Colonic mucosa (tissue), 4 donors: ENCODE data around the gene PLXNA1. TPM values are rescaled to one million over a fixed set of nuclear protein-coding genes. Genes with fewer than 3 reads are reported as not detected.

Source experiments
- DNase-seq: peaks from one replicate; pipeline ENCODE4 v3.0.0-alpha.2; 2020
- H3K27ac ChIP-seq: fragments of 200-600 bp; one replicate; pipeline ENCODE4 v1.8.0; 2021
- H3K27me3 ChIP-seq: fragments of 200-600 bp; one replicate; pipeline ENCODE4 v1.8.0; 2021
- H3K36me3 ChIP-seq: fragments of 200-600 bp; one replicate; pipeline ENCODE4 v1.8.0; 2021
- H3K4me1 ChIP-seq: fragments of 200-600 bp; one replicate; pipeline ENCODE4 v1.8.0; 2021; ENCODE audit warnings: mild to moderate bottlenecking
- H3K4me3 ChIP-seq: fragments of 200-600 bp; one replicate; pipeline ENCODE4 v1.8.0; 2021
- H3K9ac ChIP-seq, 2 donors: one replicate each; pipeline ENCODE4 v1.7.0; 2013; ENCODE audit warnings: control low read depth in 2 of 2, low read depth in 2 of 2, low read length in 2 of 2
- H3K9me3 ChIP-seq: fragments of 200-600 bp; one replicate; pipeline ENCODE4 v1.8.0; 2021
- intact Hi-C: fragments of 100-400 bp; cut with DNase I; formaldehyde crosslinking; loops from one replicate; pipeline ENCODE4 v1.14.1; 2022
- total RNA-seq, 2 donors: library from RNA; stranded (reverse); fragmentation: NEBNext Ultra II Directional in 1 of 2; extraction: Animal tissue kit (Norgen Biotek cat#: 25700) in 1 of 2; gene quantifications; one replicate each; pipeline ENCODE4 v1.2.1, GENCODE V29; 2021
- TF ChIP-seq, protein P1 (sequence below): fragments of 200-600 bp; IDR thresholded peaks from one replicate; pipeline ENCODE4 v1.8.0; 2022; ENCODE audit warnings: antibody characterized with exemption, mild to moderate bottlenecking
- donor health status: healthy.
- donor health status: DM: no; HTN: no; CAD: no.
- donor health status: DM: no; HTN: no; CAD: no.

Gene PLXNA1
- total RNA-seq, 2 donors from 2014 or later, result 16.0 to 19.3 TPM

DNA sequence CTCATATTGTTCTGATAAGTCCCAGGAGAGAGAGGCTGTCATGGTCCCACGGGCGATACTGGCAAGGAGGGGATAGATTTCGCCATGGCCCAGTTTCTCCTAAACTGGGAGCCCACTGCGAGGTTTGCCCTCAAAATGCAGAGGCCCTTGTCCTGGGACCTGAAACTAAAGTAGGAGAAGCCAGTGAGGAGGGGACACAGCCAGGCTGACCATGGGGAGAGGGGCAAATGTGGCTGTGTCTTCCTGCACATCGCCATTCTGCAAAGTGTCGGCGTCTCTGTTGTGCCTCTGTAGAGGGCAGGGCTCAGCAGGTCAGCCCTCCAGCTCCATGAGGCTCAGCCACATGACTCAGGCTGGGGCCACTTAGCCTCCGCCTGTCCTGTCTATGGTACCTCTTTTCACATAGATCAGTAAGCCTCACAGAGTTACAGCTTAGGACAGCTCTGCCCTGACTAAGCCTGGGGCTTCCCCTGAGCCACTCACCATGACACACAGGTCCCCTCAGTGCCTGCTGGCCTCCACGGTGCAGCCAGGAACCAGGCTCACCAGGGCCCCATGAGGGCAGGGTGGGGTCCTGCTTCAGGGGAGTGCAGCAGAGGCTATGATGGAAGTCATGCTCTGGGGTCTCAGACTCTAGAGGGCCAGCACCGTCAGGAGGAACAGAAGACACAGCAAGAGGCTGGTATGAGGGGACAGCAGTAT lies 28.6 kb upstream of the PLXNA1 start:
- no peaks in the 10 kb centered on the region for H3K36me3 ChIP-seq
- TF ChIP-seq, protein P1, sequence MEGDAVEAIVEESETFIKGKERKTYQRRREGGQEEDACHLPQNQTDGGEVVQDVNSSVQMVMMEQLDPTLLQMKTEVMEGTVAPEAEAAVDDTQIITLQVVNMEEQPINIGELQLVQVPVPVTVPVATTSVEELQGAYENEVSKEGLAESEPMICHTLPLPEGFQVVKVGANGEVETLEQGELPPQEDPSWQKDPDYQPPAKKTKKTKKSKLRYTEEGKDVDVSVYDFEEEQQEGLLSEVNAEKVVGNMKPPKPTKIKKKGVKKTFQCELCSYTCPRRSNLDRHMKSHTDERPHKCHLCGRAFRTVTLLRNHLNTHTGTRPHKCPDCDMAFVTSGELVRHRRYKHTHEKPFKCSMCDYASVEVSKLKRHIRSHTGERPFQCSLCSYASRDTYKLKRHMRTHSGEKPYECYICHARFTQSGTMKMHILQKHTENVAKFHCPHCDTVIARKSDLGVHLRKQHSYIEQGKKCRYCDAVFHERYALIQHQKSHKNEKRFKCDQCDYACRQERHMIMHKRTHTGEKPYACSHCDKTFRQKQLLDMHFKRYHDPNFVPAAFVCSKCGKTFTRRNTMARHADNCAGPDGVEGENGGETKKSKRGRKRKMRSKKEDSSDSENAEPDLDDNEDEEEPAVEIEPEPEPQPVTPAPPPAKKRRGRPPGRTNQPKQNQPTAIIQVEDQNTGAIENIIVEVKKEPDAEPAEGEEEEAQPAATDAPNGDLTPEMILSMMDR, result no peak
- no peak for DNase-seq
- intact Hi-C loops, result no loop called here
- H3K9ac ChIP-seq, result no peak overlapping the region
- H3K27ac ChIP-seq, result no peak overlapping the region
- H3K27me3 ChIP-seq, result no peaks in the 10 kb centered on the region
- no peak overlapping the region for H3K4me3 ChIP-seq
- no peaks in the 10 kb centered on the region for H3K9me3 ChIP-seq
- no peaks in the 10 kb centered on the region for H3K4me1 ChIP-seq

DNA sequence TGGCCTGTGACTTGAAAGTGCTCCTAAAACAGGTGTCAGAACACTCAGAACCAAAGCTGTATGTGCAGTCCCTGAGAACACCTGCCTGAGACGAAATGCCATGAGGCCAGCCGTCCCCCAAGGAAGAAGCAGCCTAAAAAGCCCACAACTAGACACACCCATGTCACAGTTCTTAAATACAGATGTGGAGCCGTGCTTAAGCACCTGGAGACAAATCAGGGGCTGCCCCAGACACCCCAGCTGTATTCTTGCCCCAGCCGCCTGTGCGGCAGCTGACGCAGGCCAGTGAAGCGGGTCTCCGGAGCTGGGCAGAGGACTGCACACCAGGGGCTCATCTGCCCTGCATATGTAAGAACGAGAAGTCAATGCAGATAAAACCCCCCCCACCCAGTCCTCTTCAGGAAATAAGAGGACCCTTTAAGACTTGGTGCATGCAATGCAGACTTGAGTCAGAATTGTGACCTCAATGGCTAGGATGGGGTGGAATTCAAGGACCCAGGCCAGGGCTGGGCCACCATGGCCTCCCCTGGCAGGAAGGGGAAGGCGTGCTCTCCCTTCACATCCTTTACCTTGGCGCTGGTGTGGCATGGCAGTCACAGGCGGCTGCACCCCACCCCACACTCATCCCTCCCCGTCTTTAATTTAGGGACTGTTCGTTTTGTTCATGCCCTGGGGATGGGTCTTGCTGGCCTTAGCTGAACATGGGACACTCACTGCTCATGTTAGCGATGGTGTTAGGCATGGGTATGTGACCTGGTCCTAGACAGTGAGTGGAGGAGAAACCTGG lies 27.7 kb upstream of the PLXNA1 start:
- H3K27ac ChIP-seq, result no peak overlapping the region

DNA sequence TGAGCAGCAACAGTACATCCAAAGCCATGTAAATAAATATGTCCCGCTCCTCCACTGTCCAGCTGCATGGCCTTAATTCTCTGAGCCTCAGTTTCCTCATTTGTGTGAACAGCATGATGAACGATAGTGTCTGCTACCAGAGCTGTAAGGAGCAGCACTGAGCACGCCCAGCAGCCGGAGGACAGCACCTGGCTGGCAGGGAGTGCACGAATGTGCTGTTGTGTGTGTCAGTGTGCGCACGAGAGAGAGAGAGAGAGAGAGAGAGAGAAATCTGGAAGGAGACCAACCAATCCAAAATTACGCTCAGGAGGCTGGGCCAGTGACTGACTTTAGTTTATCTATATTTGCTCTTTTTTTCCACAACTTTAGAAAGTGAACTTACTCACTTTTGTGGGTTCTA lies 26.6 kb upstream of the PLXNA1 start:
- no peaks in the 10 kb centered on the region for H3K9me3 ChIP-seq
- TF ChIP-seq, protein P1, result no peak
- H3K4me3 ChIP-seq, result no peak overlapping the region
- no peak for DNase-seq
- H3K9ac ChIP-seq, result no peak overlapping the region
- H3K27ac ChIP-seq, result no peak overlapping the region
- H3K4me1 ChIP-seq, result no peaks in the 10 kb centered on the region
- H3K27me3 ChIP-seq, result no peaks in the 10 kb centered on the region
- intact Hi-C loops, result no loop called here
- H3K36me3 ChIP-seq, result no peaks in the 10 kb centered on the region

More for the DNA sequence above, 27.7 kb upstream of the PLXNA1 start:
- Histone ChIP-seq H3K4me1 (no peaks in the 10 kb centered on the region), H3K4me3 (no peak overlapping the region), H3K27me3 (no peaks in the 10 kb centered on the region), H3K9me3 (no peaks in the 10 kb centered on the region), H3K9ac (no peak overlapping the region), H3K36me3 (no peaks in the 10 kb centered on the region)
- DNase-seq, result no peak
- intact Hi-C loops, result no loop called here
- TF ChIP-seq, protein P1, result no peak

DNA sequence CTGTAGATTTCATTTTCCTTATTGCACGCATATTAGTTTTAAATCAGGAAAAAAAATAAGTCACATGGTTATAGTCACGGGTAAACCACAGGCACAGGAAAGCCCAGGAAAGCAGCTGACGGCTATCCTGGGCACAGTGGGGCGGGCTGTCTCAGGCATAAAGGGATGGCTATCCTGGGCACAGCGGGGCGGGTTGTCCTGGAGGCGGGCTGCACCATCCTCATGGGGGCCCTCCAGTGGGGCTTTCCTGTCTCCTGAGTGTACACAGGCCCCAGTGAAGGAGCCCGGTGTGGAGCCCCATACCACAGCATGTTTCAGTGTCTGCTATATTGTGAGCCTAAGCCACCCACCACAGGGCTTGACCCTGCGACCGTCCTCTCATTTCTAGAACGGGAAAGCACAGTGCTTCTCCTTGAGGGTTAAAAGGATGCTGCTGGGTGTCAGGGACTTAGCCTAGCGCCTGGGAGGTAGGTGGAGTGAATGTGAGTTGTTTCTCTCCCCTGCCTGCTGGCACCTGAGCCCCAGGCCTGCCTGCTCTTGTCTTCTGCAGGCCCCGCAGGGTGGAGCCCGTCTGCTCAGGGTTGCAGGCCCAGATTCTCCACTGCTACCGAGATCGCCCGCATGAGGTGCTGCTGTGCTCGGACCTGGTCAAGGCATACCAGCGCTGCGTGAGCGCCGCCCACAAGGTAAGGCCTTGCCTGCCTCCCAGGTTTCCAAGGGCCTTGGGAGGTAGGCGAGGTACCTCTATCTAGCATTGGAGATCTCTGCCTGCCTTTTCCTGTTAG lies 25.9 kb upstream of the PLXNA1 start:
- Histone ChIP-seq H3K27me3 (no peaks in the 10 kb centered on the region), H3K27ac (no peak overlapping the region), H3K4me3 (no peak overlapping the region), H3K9me3 (no peaks in the 10 kb centered on the region), H3K4me1 (no peaks in the 10 kb centered on the region), H3K36me3 (no peaks in the 10 kb centered on the region), H3K9ac (no peak overlapping the region)
- intact Hi-C loops, result no loop called here
- no peak for DNase-seq
- TF ChIP-seq, protein P1, result no peak
